HG03097 (cell line): ENCODE results near the gene PAPPA2.
"Not testable (repeated sequence)": the region's sequence is repeated elsewhere in the genome, so short reads cannot be mapped to it uniquely, and the experiment has no call there.

Source experiments
- ATAC-seq: cut with Tn5 transposase; IDR thresholded peaks from one replicate; pipeline ENCODE4 v1.9.1; 2021; ENCODE audit not compliant: unreplicated experiment, low FRiP score

PAPPA2 gene

DNA sequence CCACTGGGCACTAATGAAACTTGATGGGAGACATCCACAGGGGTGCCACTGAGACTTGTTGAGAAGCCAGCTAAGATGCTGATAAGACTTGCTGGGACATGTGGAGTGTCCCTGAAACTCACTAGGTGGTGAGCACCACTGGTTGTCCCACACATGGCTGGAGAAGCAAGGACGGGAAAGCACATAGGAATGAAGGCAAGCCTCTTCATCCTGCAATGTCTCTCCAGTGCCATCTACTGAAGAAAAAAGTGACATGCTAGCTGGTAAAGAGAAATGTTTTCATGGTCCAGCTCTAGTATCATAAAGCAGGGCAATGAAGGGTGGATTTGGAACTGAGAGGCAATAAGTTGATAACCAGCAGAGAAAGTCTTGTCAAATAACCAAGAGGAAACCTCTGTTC is 283.0 kb downstream of the PAPPA2 start:
- no peak for ATAC-seq

DNA sequence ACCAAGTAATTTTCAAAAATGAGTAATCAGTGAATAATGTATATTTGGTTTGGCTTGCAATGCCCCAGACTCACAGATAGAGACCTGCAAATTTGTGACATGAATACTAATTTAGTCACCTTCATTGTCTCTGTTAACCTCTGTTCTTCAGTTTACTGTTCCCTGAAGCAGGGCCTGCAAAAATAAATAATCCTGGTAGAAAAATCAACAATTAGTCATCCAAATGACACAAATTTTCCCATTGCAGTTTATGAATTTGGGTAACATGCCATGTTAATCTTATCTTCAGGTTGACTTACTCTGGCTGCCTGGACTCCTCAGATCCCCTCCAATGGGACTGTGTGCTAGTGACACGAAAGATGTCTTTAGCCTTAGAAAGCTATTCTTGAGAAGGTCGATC is 289.5 kb downstream of the PAPPA2 start:
- ATAC-seq: no peak

GRCh38 chr1:176754676-176755075 is 291.7 kb downstream of the PAPPA2 start:
- ATAC-seq: no peak

DNA sequence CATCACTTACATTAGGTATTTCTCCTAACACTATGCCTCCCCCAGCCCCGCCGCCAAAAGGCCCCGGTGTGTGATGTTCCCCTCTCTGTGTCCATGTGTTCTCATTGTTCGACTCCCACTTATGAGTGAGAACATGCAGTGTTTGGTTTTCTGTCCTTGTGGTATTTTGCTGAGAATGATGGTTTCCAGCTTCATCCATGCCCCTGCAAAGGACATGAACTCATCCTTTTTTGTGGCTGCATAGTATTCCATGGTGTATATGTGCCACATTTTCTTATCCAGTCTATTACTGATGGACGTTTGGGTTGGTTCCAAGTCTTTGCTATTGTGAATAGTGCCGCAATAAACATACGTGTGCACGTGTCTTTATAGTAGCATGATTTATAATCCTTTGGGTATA is 293.8 kb downstream of the PAPPA2 start:
- not testable (repeated sequence) for ATAC-seq

DNA sequence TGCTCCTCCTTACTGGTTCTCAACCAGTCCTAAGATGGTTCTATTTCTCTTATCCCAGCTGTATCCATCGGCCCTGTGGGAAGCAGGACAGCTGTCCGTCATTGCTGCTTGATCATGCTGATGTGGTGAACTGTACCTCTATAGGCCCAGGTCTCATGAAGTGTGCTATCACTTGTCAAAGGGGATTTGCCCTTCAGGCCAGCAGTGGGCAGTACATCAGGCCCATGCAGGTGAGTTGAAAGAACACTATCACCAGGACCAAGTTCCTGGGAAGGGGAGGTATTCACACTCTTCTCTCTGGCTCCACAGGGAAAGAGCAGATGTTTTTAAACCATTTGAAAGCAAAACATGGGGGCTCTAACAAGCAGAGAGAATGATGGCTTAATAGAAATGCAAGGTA is 302.6 kb downstream of the PAPPA2 start:
- no peak for ATAC-seq

DNA sequence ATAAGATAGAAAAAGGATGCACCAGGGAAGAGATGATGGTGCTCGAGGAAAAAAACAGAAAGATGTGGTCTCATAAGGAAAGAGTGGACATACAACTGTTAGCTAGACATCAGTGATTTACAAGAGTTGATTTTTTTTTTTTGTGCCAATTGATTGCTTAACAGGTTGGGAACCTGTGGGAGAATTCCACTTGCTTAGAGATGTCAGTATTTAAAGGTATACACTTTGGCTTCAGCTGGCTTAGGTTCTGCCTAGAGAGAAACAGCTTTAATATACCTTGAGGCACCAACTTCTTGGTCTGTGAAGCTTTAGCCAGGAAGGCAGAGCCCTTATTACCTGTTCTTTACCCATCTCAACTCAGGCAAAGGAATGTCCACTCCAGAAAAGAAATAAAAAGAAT is 303.8 kb downstream of the PAPPA2 start:
- ATAC-seq: no peak

GRCh38 chr1:176767714-176768136 is 304.8 kb downstream of the PAPPA2 start:
- no peak for ATAC-seq

DNA sequence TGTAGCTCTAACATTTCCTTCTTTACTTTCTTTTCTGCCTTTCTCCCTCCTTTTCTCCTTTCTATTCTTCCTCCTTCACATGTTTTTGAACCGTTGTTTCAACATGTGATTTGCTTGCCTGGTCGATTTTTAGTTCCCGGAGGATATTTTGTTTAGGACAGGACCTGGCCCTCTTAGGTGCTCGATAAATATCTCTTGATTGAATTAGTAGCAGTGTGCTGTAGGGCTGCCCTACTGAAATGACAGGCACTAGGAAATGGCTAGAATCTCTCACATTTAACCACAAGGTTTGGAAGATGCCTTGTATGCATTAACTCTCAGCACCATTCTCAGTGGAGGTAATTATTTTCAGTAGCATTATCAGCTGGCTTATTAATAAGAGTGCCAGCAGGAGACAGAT is 305.6 kb downstream of the PAPPA2 start:
- ATAC-seq: no peak

- no peak for ATAC-seq
Observed at GRCh38 chr1:176770066-176770465, 307.1 kb downstream of the PAPPA2 start.

DNA sequence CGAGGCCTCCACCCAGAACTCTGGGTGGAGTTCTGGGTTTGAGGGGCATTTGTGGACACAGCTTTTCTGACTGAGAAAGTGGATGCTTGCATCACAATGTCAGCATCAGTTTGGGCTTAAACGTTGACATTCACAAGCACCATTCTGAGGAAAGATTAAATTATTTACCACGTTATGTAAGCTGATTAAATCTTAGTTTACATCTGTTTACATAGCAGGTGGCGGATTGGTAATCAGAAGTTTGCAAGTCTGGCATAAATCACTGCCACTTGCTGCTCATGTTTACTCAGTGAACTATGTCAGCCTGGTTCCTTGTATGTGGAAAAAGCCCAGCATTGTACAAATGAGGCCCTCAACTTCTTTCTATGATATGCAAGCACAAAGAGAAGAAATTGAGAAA is 310.1 kb downstream of the PAPPA2 start:
- no peak for ATAC-seq

DNA sequence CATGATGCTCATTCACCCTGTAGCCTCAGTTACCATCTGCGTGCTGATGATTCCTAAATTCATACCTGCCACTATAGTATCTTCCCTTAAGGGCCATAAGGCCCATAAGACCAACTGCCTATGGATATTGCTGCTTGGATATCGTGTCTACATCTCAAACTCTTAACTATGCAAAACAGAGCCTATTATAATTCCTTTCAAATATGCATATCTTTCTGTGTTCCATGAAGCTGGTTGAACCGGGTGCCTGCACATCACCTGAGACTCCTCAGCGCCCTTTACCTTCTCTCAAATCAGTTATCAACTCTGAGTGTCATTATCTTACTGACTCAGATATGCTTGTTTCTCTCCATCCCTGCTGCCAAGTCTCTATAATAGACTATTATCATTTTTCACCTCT is 311.2 kb downstream of the PAPPA2 start:
- ATAC-seq: no peak

DNA sequence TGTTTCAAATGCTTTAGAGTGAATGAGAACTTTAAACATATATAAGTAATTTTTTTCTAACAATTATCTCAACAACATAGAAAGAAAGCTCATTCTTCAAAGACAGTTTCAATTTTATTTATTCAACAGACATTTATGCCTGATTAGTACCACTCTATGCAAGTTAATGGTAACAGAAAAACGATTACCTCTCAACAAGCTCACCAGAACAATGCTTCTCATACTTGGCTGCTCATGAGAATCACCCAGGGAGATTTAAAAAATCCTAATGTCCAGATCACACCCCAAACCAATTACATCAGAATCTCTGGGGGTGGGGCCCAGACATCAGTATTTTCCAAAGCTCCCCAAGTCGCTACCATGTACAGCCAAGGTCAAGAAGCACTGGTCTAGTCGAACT is 312.4 kb downstream of the PAPPA2 start:
- no peak for ATAC-seq

DNA sequence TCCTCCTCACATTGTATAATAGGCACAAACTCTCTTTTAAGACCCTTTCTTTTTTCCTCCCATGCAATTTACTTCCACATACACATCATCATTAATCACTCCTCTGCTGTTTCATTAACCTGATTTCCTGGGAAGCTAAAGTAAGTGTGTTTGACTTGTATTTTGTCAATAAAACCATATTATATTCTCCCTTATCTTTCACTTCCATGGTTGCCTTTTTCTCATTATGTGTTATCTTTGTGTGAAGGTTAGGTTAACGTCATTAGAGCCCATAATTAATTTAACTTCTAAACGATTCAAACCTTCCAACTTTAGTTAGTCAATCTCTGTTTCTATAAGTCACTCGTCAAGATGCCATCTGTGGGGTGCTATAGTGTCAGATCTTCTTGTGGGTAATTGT is 313.0 kb downstream of the PAPPA2 start:
- no peak for ATAC-seq

GRCh38 chr1:176778056-176778455 is 315.1 kb downstream of the PAPPA2 start:
- no peak for ATAC-seq

GRCh38 chr1:176779992-176780328 is 317.0 kb downstream of the PAPPA2 start:
- ATAC-seq: no peak

DNA sequence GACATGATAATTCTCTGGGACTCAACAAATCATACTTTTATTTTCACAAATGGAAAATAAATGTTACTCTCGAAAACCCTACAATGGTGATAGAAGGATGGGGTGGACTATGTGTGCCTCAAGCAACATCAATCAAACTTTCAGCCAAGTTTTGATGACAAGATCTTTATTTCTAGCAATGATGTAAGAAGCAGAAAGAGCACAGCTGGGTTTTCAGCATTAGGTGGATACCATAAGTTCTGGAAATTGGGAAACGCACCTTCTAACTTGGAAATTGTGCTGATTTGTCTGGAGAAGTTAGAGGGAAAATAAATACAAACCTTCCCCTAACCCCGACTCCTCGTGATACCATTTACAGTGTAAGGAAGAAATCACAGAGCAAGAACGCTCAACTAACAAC is 320.3 kb downstream of the PAPPA2 start:
- no peak for ATAC-seq

- ATAC-seq: no peak
Observed at GRCh38 chr1:176785056-176785455, 322.1 kb downstream of the PAPPA2 start.

DNA sequence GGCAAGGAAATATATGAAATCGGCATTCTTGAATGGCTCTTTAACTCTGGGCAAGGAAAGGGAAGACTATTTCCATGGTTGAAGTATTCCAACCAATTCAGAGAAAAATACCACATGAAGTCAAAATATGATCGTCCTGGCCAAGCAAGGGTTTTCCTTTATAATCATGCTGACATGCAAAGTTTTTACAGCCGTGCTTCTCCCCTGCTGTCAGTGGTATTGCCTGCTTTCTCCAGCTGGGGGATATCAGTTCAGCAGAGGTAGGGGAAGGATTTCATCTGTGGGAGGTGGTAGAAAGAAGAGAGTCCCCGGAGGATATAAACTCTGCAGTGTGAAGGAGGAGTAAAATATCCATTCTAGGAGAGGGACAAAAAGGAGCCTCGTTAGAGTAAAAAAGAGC is 322.8 kb downstream of the PAPPA2 start:
- no peak for ATAC-seq

DNA sequence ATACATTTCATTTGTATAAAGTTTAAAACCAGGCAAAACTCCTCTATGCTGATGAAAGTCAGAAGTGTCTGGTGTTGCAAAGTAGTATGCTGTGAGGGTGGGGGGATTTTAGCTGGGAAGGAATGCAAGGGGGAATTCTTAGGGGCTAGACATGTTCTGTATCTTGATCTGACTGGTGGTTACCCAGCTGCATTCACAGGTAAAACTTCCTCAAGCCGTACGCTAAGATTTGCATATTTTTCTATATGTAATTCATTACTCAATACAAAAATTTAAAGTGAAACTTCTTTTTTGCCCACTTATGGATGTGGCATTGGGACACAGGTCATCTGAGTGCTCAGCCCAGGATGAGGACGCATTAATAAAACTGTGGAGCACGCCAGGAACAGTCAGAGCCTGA is 323.3 kb downstream of the PAPPA2 start:
- no peak for ATAC-seq

DNA sequence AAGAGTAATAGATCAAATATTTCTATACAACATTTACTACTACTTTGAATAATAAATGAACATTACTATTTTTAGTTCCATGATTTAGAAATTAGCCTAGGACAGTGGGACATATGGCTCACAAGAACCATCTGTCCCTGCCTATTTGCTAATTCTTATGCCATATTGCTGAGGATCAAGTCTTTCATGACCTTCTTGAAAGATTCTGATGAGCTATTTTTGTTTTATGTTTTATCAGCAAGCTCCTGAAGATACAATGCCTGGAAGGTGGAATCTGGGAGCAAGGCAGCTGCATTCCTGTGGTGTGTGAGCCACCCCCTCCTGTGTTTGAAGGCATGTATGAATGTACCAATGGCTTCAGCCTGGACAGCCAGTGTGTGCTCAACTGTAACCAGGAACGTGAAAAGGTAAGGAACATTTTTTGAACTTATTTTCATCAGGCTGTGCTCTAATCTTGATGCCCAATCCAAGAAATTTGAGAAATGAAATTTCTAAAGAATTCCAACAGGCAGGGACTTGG is 326.7 kb downstream of the PAPPA2 start:
- ATAC-seq: no peak

DNA sequence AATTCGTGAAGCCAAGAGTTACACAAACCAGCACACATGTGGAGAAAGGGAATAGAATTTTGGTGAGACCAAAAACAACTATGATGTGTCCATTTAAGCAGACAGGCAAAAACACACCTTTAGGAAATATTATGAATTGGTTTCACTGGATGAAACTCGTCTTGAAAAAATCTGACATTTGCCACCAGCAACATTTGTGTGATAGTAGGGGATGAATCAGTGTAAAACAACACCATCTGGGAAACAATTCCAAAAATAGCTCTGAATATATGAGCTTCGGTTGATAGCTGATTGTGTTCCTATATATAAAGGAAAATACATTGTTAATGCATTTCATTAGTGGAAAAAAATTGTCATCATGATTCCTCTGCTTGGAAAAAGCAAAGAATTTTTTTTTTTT is 327.8 kb downstream of the PAPPA2 start:
- ATAC-seq: no peak

GRCh38 chr1:176791906-176792305 is 328.9 kb downstream of the PAPPA2 start:
- no peak for ATAC-seq

- no peak for ATAC-seq
Observed at GRCh38 chr1:176794897-176795508, 332.0 kb downstream of the PAPPA2 start.
